ENCODE measurements around the gene NBEA.

NBEA gene

DNA sequence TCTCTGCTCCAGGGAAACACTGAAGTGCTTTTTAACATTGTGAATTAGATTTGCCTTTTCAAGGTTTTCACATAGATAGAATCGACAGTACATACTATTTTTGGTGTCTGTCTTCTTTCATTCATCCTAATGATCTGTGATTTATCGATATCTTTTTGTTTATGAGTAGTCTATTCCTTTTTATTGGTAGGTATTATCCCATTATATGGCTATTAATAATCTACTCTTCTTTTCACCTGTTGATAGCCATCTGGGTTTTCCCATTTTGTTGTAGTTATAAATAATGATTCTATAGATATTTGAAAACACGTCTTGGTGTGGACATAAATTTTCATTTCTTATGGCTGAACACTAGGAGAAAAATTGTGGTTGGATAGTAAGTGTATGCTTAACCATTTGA lies 271.8 kb downstream of the NBEA start:
- DNase-seq (ENCODE audit: low spot score) (no peak), ATAC-seq (ENCODE audit: low read depth) (no peak)
- no peaks in the 10 kb centered on the region for H3K9me3 ChIP-seq (ENCODE audit: severe bottlenecking)
- H3K4me3 ChIP-seq (ENCODE audit: severe bottlenecking): no peak overlapping the region
- no peaks in the 10 kb centered on the region for H3K4me1 ChIP-seq (ENCODE audit: insufficient read depth, poor library complexity, severe bottlenecking)
- H3K36me3 ChIP-seq (ENCODE audit: low read depth): no peaks in the 10 kb centered on the region
- TF ChIP-seq CTCF (IDR thresholded peaks at IDR 0.05; ENCODE audit: poor library complexity, severe bottlenecking): no peak
- H3K27ac ChIP-seq (ENCODE audit: poor library complexity, severe bottlenecking): no peak overlapping the region
- no peaks in the 10 kb centered on the region for H3K27me3 ChIP-seq (ENCODE audit: insufficient read depth, poor library complexity, severe bottlenecking)

GRCh38 chr13:35216131-35216530 lies 274.1 kb downstream of the NBEA start:
- Histone ChIP-seq H3K27me3 (ENCODE audit: insufficient read depth, poor library complexity, severe bottlenecking) (no peaks in the 10 kb centered on the region), H3K36me3 (ENCODE audit: low read depth) (no peaks in the 10 kb centered on the region), H3K4me1 (ENCODE audit: insufficient read depth, poor library complexity, severe bottlenecking) (no peaks in the 10 kb centered on the region), H3K27ac (ENCODE audit: poor library complexity, severe bottlenecking) (no peak overlapping the region), H3K4me3 (ENCODE audit: severe bottlenecking) (no peak overlapping the region), H3K9me3 (ENCODE audit: severe bottlenecking) (no peaks in the 10 kb centered on the region)
- DNase-seq (ENCODE audit: low spot score) (no peak), ATAC-seq (ENCODE audit: low read depth) (no peak)
- no peak for TF ChIP-seq CTCF (IDR thresholded peaks at IDR 0.05; ENCODE audit: poor library complexity, severe bottlenecking)

DNA sequence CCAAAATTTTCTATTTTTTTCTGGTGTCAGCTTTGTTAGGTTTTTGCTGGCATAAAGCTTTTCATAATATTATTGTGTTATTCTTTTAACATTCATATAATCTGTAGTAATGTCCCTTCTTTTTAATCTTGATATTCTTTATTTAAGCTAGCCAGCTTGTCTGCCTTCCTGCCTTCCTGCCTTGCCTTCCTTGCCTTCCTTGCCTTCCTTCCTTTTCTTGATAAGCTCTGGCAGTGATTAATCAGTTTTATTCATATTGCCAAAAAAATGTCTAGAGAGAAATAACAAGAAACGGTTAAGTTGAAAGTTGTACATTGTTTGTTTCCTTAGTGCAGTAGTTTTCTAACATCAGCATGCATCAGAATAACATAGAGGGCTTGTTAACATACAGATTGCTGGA lies 277.0 kb downstream of the NBEA start:
- Histone ChIP-seq H3K4me1 (ENCODE audit: insufficient read depth, poor library complexity, severe bottlenecking) (no peaks in the 10 kb centered on the region), H3K4me3 (ENCODE audit: severe bottlenecking) (no peak overlapping the region), H3K27me3 (ENCODE audit: insufficient read depth, poor library complexity, severe bottlenecking) (no peaks in the 10 kb centered on the region), H3K27ac (ENCODE audit: poor library complexity, severe bottlenecking) (no peak overlapping the region), H3K36me3 (ENCODE audit: low read depth) (no peaks in the 10 kb centered on the region), H3K9me3 (ENCODE audit: severe bottlenecking) (no peaks in the 10 kb centered on the region)
- no peak for TF ChIP-seq CTCF (IDR thresholded peaks at IDR 0.05; ENCODE audit: poor library complexity, severe bottlenecking)
- ATAC-seq (ENCODE audit: low read depth) (no peak), DNase-seq (ENCODE audit: low spot score) (no peak)

DNA sequence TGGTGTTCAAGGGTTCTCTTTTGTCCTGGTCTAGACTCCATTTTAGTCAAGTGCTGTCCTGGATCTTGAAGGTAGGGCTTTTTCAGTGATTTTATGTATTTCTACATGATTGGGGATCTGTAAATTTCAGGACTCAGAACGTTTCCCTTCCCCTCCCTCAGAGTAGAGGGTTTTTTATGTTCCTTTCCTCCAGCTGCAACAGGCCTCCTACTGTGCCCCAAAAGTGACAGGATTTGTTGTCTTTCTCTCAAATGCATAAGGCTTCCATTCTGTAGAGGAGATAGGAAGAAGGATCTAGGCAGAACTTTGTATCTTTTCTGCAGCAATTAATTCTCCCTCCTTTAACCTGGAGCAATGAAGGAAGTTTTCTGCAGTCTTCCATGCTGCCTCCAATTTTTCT lies 283.1 kb downstream of the NBEA start:
- no peaks in the 10 kb centered on the region for H3K27me3 ChIP-seq (ENCODE audit: insufficient read depth, poor library complexity, severe bottlenecking)
- no peaks in the 10 kb centered on the region for H3K4me1 ChIP-seq (ENCODE audit: insufficient read depth, poor library complexity, severe bottlenecking)
- TF ChIP-seq CTCF (IDR thresholded peaks at IDR 0.05; ENCODE audit: poor library complexity, severe bottlenecking): no peak
- no peaks in the 10 kb centered on the region for H3K36me3 ChIP-seq (ENCODE audit: low read depth)
- no peak overlapping the region for H3K27ac ChIP-seq (ENCODE audit: poor library complexity, severe bottlenecking)
- H3K4me3 ChIP-seq (ENCODE audit: severe bottlenecking): no peak overlapping the region
- ATAC-seq (ENCODE audit: low read depth): no peak
- DNase-seq (ENCODE audit: low spot score): no peak
- H3K9me3 ChIP-seq (ENCODE audit: severe bottlenecking): no peaks in the 10 kb centered on the region

DNA sequence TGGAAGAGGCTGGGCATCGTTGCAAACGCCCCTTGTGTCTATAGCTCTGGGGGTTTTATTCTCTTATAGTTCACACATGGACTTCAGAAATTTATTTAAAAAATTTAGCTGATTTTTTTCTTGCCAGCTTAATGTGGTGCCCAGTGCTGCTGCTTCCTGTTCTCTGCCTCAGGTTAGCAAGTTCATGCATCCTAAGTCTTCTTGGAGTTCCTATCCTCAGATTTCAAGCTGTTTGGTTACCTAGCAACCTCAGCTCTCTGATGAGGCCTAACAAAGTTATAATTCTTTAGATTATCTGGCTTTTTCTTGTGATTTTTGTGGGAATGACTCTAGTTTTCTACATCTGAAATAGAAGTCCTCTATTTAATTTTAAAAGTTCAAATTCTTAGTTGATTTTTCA lies 283.5 kb downstream of the NBEA start:
- no peaks in the 10 kb centered on the region for H3K27me3 ChIP-seq (ENCODE audit: insufficient read depth, poor library complexity, severe bottlenecking)
- no peaks in the 10 kb centered on the region for H3K9me3 ChIP-seq (ENCODE audit: severe bottlenecking)
- H3K4me3 ChIP-seq (ENCODE audit: severe bottlenecking): no peak overlapping the region
- no peak overlapping the region for H3K27ac ChIP-seq (ENCODE audit: poor library complexity, severe bottlenecking)
- H3K36me3 ChIP-seq (ENCODE audit: low read depth): no peaks in the 10 kb centered on the region
- DNase-seq (ENCODE audit: low spot score) (no peak), ATAC-seq (ENCODE audit: low read depth) (no peak)
- H3K4me1 ChIP-seq (ENCODE audit: insufficient read depth, poor library complexity, severe bottlenecking): no peaks in the 10 kb centered on the region
- no peak for TF ChIP-seq CTCF (IDR thresholded peaks at IDR 0.05; ENCODE audit: poor library complexity, severe bottlenecking)

Measured in RWPE2 (cell line).